HCT116 (cell line): ENCODE measurements around the gene RNF166. TPM values are rescaled to one million over a fixed set of nuclear protein-coding genes. Genes with fewer than 3 reads are reported as not detected.

Experiments
- ATAC-seq: fragments of 200-7000 bp; cut with Tn5 transposase; 2 replicates; pipeline ENCODE4 v1.9.1; 2020; ENCODE audit warnings: mild to moderate bottlenecking, moderate library complexity
- BruUV-seq: library from RNA; stranded (reverse); fragments of 400-500 nt; replicated peaks from 2 replicates; lab custom pipeline; 2021; lab: Mats Ljungman, UMichigan
- CTCF ChIA-PET: fragments of 300-600 bp; sonication (Branson Sonifier 250); formaldehyde crosslinking; loops from one replicate; lab custom pipeline; 2021; ENCODE audit warnings: antibody characterized with exemption; lab: Charles Lee
- POLR2A ChIA-PET: fragments of 300-600, 350-600 bp; sonication (Branson Sonifier 250); formaldehyde crosslinking; loops from one replicate; lab custom pipeline; 2021; ENCODE audit warnings: antibody characterized with exemption; lab: Charles Lee
- RAD21 ChIA-PET, 2 experiments: fragments of 300-600 bp; sonication (Branson Sonifier 250); formaldehyde crosslinking; loops; one replicate each; lab custom pipeline; 2023; ENCODE audit warnings: low total read pairs in 2 of 2; ENCODE audit not compliant: uncharacterized antibody in 2 of 2, unreplicated experiment in 2 of 2, low non-redundant PET in 1 of 2; lab: Charles Lee
- DNase-seq: peaks from one replicate; pipeline ENCODE4 v3.0.0-alpha.2; 2010; ENCODE audit warnings: low read depth, low spot score
- H2AFZ ChIP-seq: fragments of 200-600 bp; shearing (Covaris generic), sonication (generic); 2 replicates; pipeline ENCODE4 v1.6.1; 2017; ENCODE audit warnings: low read depth, mixed run types, mixed read lengths, antibody characterized with exemption, low read length; ENCODE audit not compliant: poor library complexity, severe bottlenecking
- H3K27ac ChIP-seq: 2 replicates; pipeline ENCODE4 v1.5.1; 2012; ENCODE audit warnings: low read depth, low read length
- H3K27me3 ChIP-seq: fragments of 200-600 bp; sonication (generic); 2 replicates; pipeline ENCODE4 v1.6.1; 2016; ENCODE audit warnings: mixed run types, low read length, mixed read lengths; ENCODE audit not compliant: insufficient read depth
- H3K36me3 ChIP-seq, 2 experiments: fragments of 200-500 bp in 1 of 2; fragments of 200-600 bp in 1 of 2; sonication (Bioruptor generic) in 1 of 2; sonication (generic) in 1 of 2; 2 replicates each; pipeline versions ENCODE4 v1.5.1 to v1.6.1; 2014 to 2016; ENCODE audit warnings: low read length in 2 of 2, inconsistent platforms in 1 of 2, mixed read lengths in 1 of 2, mixed run types in 1 of 2; ENCODE audit not compliant: insufficient read depth in 2 of 2, control insufficient read depth in 1 of 2
- H3K4me1 ChIP-seq, 2 experiments: fragments of 200-600 bp in 1 of 2; sonication (generic) in 1 of 2; 2 replicates each; pipeline versions ENCODE4 v1.5.1 to v1.6.1; 2012 to 2017; ENCODE audit warnings: low read length in 2 of 2, inconsistent platforms in 1 of 2, mild to moderate bottlenecking in 1 of 2, mixed read lengths in 1 of 2, mixed run types in 1 of 2, moderate library complexity in 1 of 2; ENCODE audit not compliant: insufficient read depth in 2 of 2, control insufficient read depth in 1 of 2
- H3K4me2 ChIP-seq: fragments of 200-600 bp; sonication (generic); 2 replicates; pipeline ENCODE4 v1.6.1; 2017; ENCODE audit warnings: mixed run types, low read length, mixed read lengths
- H3K4me3 ChIP-seq, 2 experiments: fragments of 200-600 bp in 1 of 2; sonication (generic) in 1 of 2; replicated peaks in 1 of 2; 2 replicates each; pipeline ENCODE4 v1.5.1; 2011 to 2016; ENCODE audit warnings: low read length in 2 of 2, control low read depth in 1 of 2, low read depth in 1 of 2, mild to moderate bottlenecking in 1 of 2, mixed read lengths in 1 of 2, mixed run types in 1 of 2
- H3K79me2 ChIP-seq: fragments of 200-600 bp; sonication (generic); 2 replicates; pipeline ENCODE4 v1.6.1; 2017; ENCODE audit warnings: mild to moderate bottlenecking, mixed run types, low read length, moderate library complexity, mixed read lengths; ENCODE audit not compliant: insufficient read depth
- H3K9ac ChIP-seq: fragments of 200-600 bp; sonication (generic); 2 replicates; pipeline ENCODE4 v1.6.1; 2016; ENCODE audit warnings: low read length, mixed read lengths
- H3K9me2 ChIP-seq: fragments of 200-600 bp; sonication (generic), shearing (Covaris generic); 2 replicates; pipeline ENCODE4 v1.6.1; 2017; ENCODE audit warnings: mixed run types, mild to moderate bottlenecking, moderate library complexity; ENCODE audit not compliant: insufficient read depth
- H3K9me3 ChIP-seq, 2 experiments: fragments of 200-500 bp in 1 of 2; fragments of 200-600 bp in 1 of 2; sonication (Bioruptor generic) in 1 of 2; sonication (generic) in 1 of 2; 2 replicates each; pipeline ENCODE4 v1.6.1; 2014 to 2017; ENCODE audit warnings: low read length in 2 of 2, mixed read lengths in 2 of 2, inconsistent platforms in 1 of 2, low read depth in 1 of 2, mild to moderate bottlenecking in 1 of 2, mixed run types in 1 of 2, moderate library complexity in 1 of 2; ENCODE audit not compliant: control insufficient read depth in 1 of 2, insufficient read depth in 1 of 2
- H4K20me1 ChIP-seq: fragments of 200-600 bp; sonication (generic), shearing (Covaris generic); 2 replicates; pipeline ENCODE4 v1.6.1; 2017; ENCODE audit warnings: mixed run types, mild to moderate bottlenecking, moderate library complexity; ENCODE audit not compliant: insufficient read depth
- CBX3 ChIP-seq: IDR thresholded peaks from 2 replicates; pipeline ENCODE4 v1.6.1; 2012; ENCODE audit warnings: low read depth
- CEBPB ChIP-seq: IDR thresholded peaks from 2 replicates; pipeline ENCODE4 v1.6.1; 2012; ENCODE audit warnings: low read depth
- EGR1 ChIP-seq: IDR thresholded peaks from 2 replicates; pipeline ENCODE4 v1.6.1; 2012; ENCODE audit warnings: low read depth
- ELF1 ChIP-seq: IDR thresholded peaks from 2 replicates; pipeline ENCODE4 v1.6.1; 2012; ENCODE audit warnings: low read depth, borderline replicate concordance
- EZH2phosphoT487 ChIP-seq: fragments of 200-600 bp; IDR thresholded peaks from 2 replicates; pipeline ENCODE4 v1.6.1; 2018; ENCODE audit warnings: antibody characterized with exemption, borderline replicate concordance
- FOSL1 ChIP-seq: IDR thresholded peaks from 2 replicates; pipeline ENCODE4 v1.6.1; 2012; ENCODE audit warnings: low read depth
- JUND ChIP-seq: IDR thresholded peaks from 2 replicates; pipeline ENCODE4 v1.6.1; 2012
- POLR2A ChIP-seq: IDR thresholded peaks from 2 replicates; pipeline ENCODE4 v1.7.0; 2011; ENCODE audit warnings: borderline replicate concordance; ENCODE audit not compliant: insufficient read depth, insufficient read length; ENCODE audit errors: extremely low read depth
- POLR2AphosphoS5 ChIP-seq: IDR thresholded peaks from 2 replicates; pipeline ENCODE4 v1.6.1; 2011; ENCODE audit warnings: mild to moderate bottlenecking, low read depth, low read length, moderate library complexity
- RAD21 ChIP-seq: IDR thresholded peaks from 2 replicates; pipeline ENCODE4 v1.6.1; 2012; ENCODE audit warnings: low read depth, mild to moderate bottlenecking
- SIN3A ChIP-seq: IDR thresholded peaks from 2 replicates; pipeline ENCODE4 v1.6.1; 2012; ENCODE audit warnings: low read depth
- SRF ChIP-seq: IDR thresholded peaks from 2 replicates; pipeline ENCODE4 v1.6.1; 2012; ENCODE audit warnings: low read depth
- YY1 ChIP-seq: IDR thresholded peaks from 2 replicates; pipeline ENCODE4 v1.6.1; 2011; ENCODE audit warnings: low read length, low read depth, moderate library complexity, mild to moderate bottlenecking; ENCODE audit not compliant: insufficient replicate concordance; ENCODE audit errors: extremely low read depth
- ZFX ChIP-seq: fragments of 450-650 bp; IDR thresholded peaks from 2 replicates; pipeline ENCODE4 v1.6.1; 2017
- ZNF274 ChIP-seq: fragments of 200-500 bp; sonication (Bioruptor generic); IDR thresholded peaks from 2 replicates; pipeline ENCODE4 v1.6.1; 2014; ENCODE audit warnings: mild to moderate bottlenecking, low read depth, low read length, inconsistent platforms
- intact Hi-C: fragments of 100-400 bp; cut with micrococcal nuclease; formaldehyde crosslinking; loops from 2 replicates; pipeline ENCODE4 v1.10.0; 2022
- total RNA-seq: library from RNA; stranded (reverse); gene quantifications from one replicate; pipeline ENCODE4 v1.2.1, GENCODE V29; 2021; ENCODE audit not compliant: unreplicated experiment
- TF ChIP-seq, protein P1 (sequence below), 3 experiments: fragments of 200-600 bp in 1 of 3; sonication (generic) in 1 of 3; IDR thresholded peaks in 2 of 3; conservative IDR thresholded peaks in 1 of 3; 2 replicates each; pipeline ENCODE4 v1.5.1; 2012 to 2017; ENCODE audit warnings: low read depth in 2 of 3, low read length in 2 of 3, antibody characterized with exemption in 1 of 3, borderline replicate concordance in 1 of 3, control low read depth in 1 of 3, mild to moderate bottlenecking in 1 of 3, mixed read lengths in 1 of 3, mixed run types in 1 of 3, moderate library complexity in 1 of 3; ENCODE audit not compliant: insufficient read depth in 1 of 3
- TF ChIP-seq, protein P2 (sequence below): IDR thresholded peaks from 2 replicates; pipeline ENCODE4 v1.6.1; 2012
- TF ChIP-seq, protein P3 (sequence below): IDR thresholded peaks from 2 replicates; pipeline ENCODE4 v1.6.1; 2012; ENCODE audit warnings: low read depth
- TF ChIP-seq, protein P4 (sequence below): IDR thresholded peaks from 2 replicates; pipeline ENCODE4 v1.6.1; 2012

The RNF166 gene
- total RNA-seq, 1 experiment from 2014 or later: 39.4 TPM

DNA sequence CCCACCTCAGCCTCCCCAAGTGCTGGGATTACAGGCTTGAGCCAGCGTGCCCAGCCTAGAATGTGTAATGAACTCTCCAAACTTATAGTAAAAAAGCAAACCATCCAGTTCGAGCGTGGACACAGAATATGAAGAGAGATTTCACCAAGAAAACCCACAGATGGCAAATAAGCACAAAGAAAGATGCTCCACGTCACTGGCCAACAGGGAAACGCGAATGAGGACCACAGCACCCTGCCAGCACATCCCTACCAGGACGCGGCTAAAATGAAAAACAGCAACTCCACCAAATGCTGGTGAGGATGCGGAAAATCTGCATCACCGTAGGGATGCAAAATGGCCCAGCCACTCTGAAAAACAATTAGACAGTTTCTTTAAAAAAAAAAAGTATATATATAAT lies 44.7 kb downstream of the RNF166 start:
- Histone ChIP-seq H3K9me2 (no peaks in the 10 kb centered on the region), H3K36me3 (peaks cover 4% of the 10 kb centered on the region in 2 experiments; a peak in 1 of 4 replicates), H3K9me3 (no peaks in the 10 kb centered on the region), H3K4me1 (peaks cover 4 to 21% of the 10 kb centered on the region in 2 experiments; a peak in 3 of 4 replicates), H4K20me1 (no peaks in the 10 kb centered on the region), H2AFZ (no peak overlapping the region), H3K79me2 (peaks cover 36% of the 10 kb centered on the region), H3K27me3 (no peaks in the 10 kb centered on the region), H3K9ac (no peak overlapping the region), H3K27ac (no peak overlapping the region), H3K4me2 (no peak overlapping the region), H3K4me3 (no peak overlapping the region)
- intact Hi-C loops: no loop called here
- DNase-seq: no peak
- TF ChIP-seq CBX3 (no peak), POLR2AphosphoS5 (no peak), SIN3A (no peak), ZFX (no peak), ELF1 (no peak), EGR1 (no peak), SRF (no peak), RAD21 (no peak), POLR2A (no peak), JUND (no peak), EZH2phosphoT487 (no peak), FOSL1 (no peak), ZNF274 (no peak), CEBPB (no peak), YY1 (no peak)
- TF ChIP-seq, protein P1, sequence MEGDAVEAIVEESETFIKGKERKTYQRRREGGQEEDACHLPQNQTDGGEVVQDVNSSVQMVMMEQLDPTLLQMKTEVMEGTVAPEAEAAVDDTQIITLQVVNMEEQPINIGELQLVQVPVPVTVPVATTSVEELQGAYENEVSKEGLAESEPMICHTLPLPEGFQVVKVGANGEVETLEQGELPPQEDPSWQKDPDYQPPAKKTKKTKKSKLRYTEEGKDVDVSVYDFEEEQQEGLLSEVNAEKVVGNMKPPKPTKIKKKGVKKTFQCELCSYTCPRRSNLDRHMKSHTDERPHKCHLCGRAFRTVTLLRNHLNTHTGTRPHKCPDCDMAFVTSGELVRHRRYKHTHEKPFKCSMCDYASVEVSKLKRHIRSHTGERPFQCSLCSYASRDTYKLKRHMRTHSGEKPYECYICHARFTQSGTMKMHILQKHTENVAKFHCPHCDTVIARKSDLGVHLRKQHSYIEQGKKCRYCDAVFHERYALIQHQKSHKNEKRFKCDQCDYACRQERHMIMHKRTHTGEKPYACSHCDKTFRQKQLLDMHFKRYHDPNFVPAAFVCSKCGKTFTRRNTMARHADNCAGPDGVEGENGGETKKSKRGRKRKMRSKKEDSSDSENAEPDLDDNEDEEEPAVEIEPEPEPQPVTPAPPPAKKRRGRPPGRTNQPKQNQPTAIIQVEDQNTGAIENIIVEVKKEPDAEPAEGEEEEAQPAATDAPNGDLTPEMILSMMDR (IDR thresholded peaks at IDR 0.05 in 2 of 3, conservative IDR thresholded peaks at IDR 0.05 in 1 of 3; ENCODE audit: borderline replicate concordance in 1 of 3, insufficient read depth in 1 of 3, low read depth in 2 of 3, low read length in 2 of 3): no peak
- TF ChIP-seq, protein P2, sequence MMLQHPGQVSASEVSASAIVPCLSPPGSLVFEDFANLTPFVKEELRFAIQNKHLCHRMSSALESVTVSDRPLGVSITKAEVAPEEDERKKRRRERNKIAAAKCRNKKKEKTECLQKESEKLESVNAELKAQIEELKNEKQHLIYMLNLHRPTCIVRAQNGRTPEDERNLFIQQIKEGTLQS: no peak
- TF ChIP-seq, protein P3, sequence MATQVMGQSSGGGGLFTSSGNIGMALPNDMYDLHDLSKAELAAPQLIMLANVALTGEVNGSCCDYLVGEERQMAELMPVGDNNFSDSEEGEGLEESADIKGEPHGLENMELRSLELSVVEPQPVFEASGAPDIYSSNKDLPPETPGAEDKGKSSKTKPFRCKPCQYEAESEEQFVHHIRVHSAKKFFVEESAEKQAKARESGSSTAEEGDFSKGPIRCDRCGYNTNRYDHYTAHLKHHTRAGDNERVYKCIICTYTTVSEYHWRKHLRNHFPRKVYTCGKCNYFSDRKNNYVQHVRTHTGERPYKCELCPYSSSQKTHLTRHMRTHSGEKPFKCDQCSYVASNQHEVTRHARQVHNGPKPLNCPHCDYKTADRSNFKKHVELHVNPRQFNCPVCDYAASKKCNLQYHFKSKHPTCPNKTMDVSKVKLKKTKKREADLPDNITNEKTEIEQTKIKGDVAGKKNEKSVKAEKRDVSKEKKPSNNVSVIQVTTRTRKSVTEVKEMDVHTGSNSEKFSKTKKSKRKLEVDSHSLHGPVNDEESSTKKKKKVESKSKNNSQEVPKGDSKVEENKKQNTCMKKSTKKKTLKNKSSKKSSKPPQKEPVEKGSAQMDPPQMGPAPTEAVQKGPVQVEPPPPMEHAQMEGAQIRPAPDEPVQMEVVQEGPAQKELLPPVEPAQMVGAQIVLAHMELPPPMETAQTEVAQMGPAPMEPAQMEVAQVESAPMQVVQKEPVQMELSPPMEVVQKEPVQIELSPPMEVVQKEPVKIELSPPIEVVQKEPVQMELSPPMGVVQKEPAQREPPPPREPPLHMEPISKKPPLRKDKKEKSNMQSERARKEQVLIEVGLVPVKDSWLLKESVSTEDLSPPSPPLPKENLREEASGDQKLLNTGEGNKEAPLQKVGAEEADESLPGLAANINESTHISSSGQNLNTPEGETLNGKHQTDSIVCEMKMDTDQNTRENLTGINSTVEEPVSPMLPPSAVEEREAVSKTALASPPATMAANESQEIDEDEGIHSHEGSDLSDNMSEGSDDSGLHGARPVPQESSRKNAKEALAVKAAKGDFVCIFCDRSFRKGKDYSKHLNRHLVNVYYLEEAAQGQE: no peak
- TF ChIP-seq, protein P4, sequence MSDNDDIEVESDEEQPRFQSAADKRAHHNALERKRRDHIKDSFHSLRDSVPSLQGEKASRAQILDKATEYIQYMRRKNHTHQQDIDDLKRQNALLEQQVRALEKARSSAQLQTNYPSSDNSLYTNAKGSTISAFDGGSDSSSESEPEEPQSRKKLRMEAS: no peak
- no peak for ATAC-seq
- CTCF ChIA-PET: no interaction called here
- no TSS peak for BruUV-seq
- RAD21 ChIA-PET: interaction anchor here in 1 of 2 experiments (0.7 kb wide), 1 partner anchor 43 kb away, joined by 4 read pairs; no protein-coding TSS in a partner anchor
- POLR2A ChIA-PET: no interaction called here
